Lower lobe of right lung (tissue), 2 donors: Measurements from ENCODE around the gene UPK3B. TPM values are rescaled to one million over a fixed set of nuclear protein-coding genes. Genes with fewer than 3 reads are reported as not detected.
"Not testable (repeated sequence)": the region's sequence is repeated elsewhere in the genome, so short reads cannot be mapped to it uniquely, and the experiment has no call there.

Experiments used
- ATAC-seq, 2 donors: fragments of 200-7000 bp; cut with Tn5 transposase; one replicate each; pipeline ENCODE4 v1.9.1; 2020 to 2022; ENCODE audit warnings: mild to moderate bottlenecking in 2 of 2, moderate library complexity in 2 of 2
- DNase-seq: peaks from one replicate; pipeline ENCODE4 v3.0.0-alpha.2; 2020
- H3K27ac ChIP-seq: fragments of 200-600 bp; one replicate; pipeline ENCODE4 v1.8.0; 2022
- H3K27me3 ChIP-seq: fragments of 200-600 bp; one replicate; pipeline ENCODE4 v1.8.0; 2022; ENCODE audit warnings: low read depth
- H3K36me3 ChIP-seq: fragments of 200-600 bp; one replicate; pipeline ENCODE4 v1.8.0; 2022; ENCODE audit warnings: mild to moderate bottlenecking
- H3K4me1 ChIP-seq: fragments of 200-600 bp; one replicate; pipeline ENCODE4 v1.8.0; 2022
- H3K4me3 ChIP-seq: fragments of 200-600 bp; one replicate; pipeline ENCODE4 v1.8.0; 2022; ENCODE audit warnings: mild to moderate bottlenecking
- H3K9me3 ChIP-seq: fragments of 200-600 bp; one replicate; pipeline ENCODE4 v1.8.0; 2022
- intact Hi-C: fragments of 100-400 bp; cut with DNase I; formaldehyde crosslinking; loops from one replicate; pipeline ENCODE4 v1.11.0; 2022
- long read RNA-seq: library from polyadenylated mRNA; unstranded; transcript quantifications from one replicate; pipeline ENCODE4 v2.0.0, GENCODE V29; 2021
- total RNA-seq: library from RNA; stranded (reverse); fragmentation: NEBNext Ultra II Directional; extraction: Animal tissue kit (Norgen Biotek cat#: 25700); gene quantifications from one replicate; pipeline ENCODE4 v1.2.1, GENCODE V29; 2021
- TF ChIP-seq, protein P1 (sequence below): fragments of 200-600 bp; IDR thresholded peaks from one replicate; pipeline ENCODE4 v1.8.0; 2022; ENCODE audit warnings: antibody characterized with exemption, mild to moderate bottlenecking
- donor health status: DM: no; HTN: yes; CAD: no; lungs with severe emphysema.

UPK3B gene
- 16.6 TPM for total RNA-seq
- long read RNA-seq, transcript UPK3B-203 (5 exons, 1,041 nt), result major isoform, 7 of 15 reads
- long read RNA-seq, partial matches to known transcripts, result 1 of 15 reads
- long read RNA-seq, other reads (novel, unspliced or antisense), result 4 of 15 reads

DNA sequence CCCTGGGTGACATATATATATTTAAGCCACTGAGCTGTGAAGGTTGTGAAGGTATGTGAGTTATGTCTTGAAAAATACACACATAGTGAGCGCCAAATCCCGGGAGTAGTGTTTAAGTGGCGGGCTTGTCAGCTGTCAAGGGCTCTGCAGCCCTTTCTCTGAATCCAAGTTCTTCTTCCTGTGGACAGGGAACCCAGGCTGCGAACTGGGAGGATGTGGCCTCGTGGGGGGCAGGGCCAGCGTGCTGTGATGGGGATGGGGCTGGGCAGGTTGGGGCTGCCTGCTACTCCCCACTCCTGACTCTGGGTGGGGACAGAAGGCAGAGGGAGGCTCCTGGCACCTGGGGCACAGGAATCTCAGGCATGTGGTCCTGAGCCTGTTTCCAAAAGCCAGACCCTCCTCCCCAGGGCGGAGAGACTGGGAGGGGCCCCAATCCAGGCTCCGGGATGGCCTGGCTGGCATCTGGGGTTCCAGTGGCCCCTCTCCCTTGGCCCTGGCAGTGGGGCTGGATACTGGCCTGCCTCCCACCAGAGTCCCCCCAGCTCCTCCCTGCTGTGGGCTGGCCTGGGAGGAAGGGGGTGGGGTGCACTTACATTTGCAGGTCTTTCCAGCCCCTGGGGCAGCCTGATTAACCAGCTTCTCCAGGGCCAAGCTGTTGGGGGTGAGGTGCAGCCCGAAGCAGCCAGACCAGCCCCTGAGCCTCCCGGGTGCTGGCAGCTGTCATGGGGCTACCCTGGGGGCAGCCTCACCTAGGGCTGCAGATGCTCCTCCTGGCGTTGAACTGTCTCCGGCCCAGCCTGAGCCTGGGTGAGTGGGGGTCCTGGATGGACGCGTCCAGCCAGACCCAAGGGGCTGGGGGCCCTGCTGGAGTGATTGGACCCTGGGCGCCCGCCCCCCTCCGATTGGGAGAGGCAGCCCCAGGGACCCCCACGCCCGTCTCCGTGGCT lies at the start of gene UPK3B:
Gene UPK3B (plus strand): TSS at position 622 of the 947 bp plus-strand sequence. CDS start 101 bp downstream, at position 723.
- Histone ChIP-seq H3K27ac (no peak within 1 kb of the TSS), H3K4me1 (peaks cover 6% of the 10 kb centered on the region), H3K27me3 (no peaks in the 10 kb centered on the region), H3K9me3 (no peaks in the 10 kb centered on the region), H3K4me3 (peak within 1 kb of the TSS; percentile 17), H3K36me3 (peaks cover 18% of the 10 kb centered on the region)
- intact Hi-C loops, result no loop called here
- DNase-seq, result peak; percentile 60
- TF ChIP-seq, protein P1, sequence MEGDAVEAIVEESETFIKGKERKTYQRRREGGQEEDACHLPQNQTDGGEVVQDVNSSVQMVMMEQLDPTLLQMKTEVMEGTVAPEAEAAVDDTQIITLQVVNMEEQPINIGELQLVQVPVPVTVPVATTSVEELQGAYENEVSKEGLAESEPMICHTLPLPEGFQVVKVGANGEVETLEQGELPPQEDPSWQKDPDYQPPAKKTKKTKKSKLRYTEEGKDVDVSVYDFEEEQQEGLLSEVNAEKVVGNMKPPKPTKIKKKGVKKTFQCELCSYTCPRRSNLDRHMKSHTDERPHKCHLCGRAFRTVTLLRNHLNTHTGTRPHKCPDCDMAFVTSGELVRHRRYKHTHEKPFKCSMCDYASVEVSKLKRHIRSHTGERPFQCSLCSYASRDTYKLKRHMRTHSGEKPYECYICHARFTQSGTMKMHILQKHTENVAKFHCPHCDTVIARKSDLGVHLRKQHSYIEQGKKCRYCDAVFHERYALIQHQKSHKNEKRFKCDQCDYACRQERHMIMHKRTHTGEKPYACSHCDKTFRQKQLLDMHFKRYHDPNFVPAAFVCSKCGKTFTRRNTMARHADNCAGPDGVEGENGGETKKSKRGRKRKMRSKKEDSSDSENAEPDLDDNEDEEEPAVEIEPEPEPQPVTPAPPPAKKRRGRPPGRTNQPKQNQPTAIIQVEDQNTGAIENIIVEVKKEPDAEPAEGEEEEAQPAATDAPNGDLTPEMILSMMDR, result no peak
- peak; percentile 45 to 63 for ATAC-seq

DNA sequence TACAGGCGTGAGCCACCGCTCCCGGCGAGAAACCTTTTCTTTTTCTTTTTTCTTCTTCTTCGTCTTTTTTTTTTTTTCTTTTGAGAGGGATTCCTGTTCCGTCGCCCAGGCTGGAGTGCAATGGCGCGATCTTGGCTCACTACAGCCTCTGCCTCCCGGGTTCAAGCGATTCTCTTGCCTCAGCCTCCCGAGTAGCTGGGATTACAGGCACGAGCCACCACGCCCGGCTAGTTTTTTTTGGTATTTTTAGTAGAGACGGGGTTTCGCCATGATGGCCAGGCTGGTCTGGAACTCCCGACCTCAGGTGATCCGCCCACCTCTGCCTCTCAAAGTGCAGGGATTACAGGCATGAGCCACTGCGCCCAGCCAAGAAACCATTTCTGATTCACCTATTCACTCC lies 49.6 kb upstream of the UPK3B start:
- H3K36me3 ChIP-seq, H3K4me1 ChIP-seq, H3K27ac ChIP-seq, intact Hi-C loops, H3K4me3 ChIP-seq, ATAC-seq, H3K9me3 ChIP-seq, H3K27me3 ChIP-seq, DNase-seq: not testable (repeated sequence)

DNA sequence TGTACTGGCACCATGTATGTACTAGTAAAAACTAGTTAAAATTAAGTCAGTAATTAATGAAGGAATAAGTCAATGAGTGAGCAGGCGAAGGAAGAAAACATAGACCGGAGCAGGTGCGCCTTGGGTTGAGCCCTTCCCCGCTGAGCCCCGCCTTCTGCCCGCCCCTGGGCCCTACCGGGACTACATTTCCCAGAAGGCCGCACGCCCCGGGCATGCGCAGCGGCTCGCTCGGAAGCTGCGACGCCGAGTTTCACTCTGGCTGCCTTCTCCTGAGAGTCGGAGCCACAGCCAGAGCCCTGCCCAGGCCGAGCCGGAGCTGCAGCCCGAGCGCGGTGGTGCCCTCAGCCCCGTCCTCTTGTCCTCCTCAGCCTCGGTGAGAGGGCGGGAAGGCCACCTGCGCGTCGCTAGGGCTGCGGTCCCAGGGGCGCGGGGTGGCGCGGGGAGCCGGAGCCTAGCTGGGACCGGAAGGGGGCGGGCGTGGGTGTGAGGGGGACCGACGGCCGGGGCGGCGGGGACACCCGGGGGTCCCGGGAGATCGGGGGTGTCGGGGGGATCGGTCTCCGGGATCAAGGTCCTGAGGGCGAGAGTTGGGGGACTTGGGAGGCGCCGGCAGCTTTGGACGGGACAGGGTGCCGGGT lies 48.8 kb upstream of the UPK3B start, which contains the start of gene DTX2:
Gene DTX2 (plus strand): TSS at position 246 of the 638 bp plus-strand sequence. CDS start 18,801 bp downstream, outside the sequence.
- intact Hi-C loops, H3K27ac ChIP-seq, H3K27me3 ChIP-seq, H3K4me1 ChIP-seq, DNase-seq, H3K36me3 ChIP-seq, H3K9me3 ChIP-seq: not testable (repeated sequence)
- peak within 1 kb of the TSS; percentile 47 for H3K4me3 ChIP-seq
- ATAC-seq, result peak; percentile 97 to 98

DNA sequence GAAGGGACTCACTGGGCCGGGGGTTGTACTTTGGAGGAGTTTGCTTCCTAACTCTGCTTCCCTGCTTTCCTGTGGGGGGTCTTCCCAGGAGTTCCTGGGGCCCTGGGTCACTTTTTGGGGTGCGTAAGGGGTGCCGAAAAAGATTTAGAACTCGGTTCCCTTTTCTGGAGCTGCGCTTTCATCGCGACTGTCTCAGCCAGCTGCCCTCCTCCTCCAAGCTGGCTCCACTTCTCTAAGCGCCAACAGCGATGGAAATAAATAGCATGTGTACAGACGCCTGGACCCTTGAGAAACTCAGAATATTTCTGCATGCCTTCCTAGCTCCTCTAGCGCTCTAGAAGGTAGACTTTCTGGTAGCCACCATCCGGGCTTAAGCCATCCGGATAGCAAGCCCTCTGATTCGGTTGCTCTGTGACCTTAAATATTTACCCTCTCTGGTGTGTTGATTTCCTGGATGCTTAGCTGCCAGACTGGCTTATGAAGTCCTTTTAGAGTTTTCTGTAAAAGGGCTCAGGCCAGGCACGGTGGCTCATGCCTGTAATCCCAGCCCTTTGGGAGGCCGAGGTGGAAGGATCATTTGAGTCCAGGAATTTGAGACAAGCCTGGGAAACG lies 48.0 kb upstream of the UPK3B start:
- H3K9me3 ChIP-seq, H3K36me3 ChIP-seq, DNase-seq, H3K4me1 ChIP-seq, H3K27ac ChIP-seq, H3K4me3 ChIP-seq, H3K27me3 ChIP-seq, intact Hi-C loops: not testable (repeated sequence)
- peak; percentile 48 to 57 for ATAC-seq

DNA sequence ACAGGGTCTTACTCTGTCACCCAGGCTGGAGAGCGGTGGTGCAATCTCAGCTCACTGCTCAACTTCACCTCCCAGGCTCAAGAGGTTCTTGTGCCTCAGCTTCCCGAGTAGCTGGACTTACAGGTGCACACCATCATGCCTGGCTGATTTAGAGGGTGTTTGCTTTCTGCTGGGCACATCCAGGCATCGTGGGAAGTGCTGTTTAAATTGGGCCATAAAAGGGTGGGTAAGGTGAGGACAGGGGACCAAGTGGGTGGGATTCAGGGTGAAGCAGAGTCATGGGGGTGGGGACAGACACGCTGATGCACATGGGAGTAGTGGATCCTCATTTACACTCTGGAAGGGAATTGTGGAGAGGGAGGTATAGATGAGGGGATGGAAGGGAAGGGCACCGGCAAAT lies 45.4 kb upstream of the UPK3B start:
- H3K27ac ChIP-seq, ATAC-seq, H3K4me1 ChIP-seq, intact Hi-C loops, H3K4me3 ChIP-seq, H3K27me3 ChIP-seq, H3K36me3 ChIP-seq, H3K9me3 ChIP-seq, DNase-seq: not testable (repeated sequence)

DNA sequence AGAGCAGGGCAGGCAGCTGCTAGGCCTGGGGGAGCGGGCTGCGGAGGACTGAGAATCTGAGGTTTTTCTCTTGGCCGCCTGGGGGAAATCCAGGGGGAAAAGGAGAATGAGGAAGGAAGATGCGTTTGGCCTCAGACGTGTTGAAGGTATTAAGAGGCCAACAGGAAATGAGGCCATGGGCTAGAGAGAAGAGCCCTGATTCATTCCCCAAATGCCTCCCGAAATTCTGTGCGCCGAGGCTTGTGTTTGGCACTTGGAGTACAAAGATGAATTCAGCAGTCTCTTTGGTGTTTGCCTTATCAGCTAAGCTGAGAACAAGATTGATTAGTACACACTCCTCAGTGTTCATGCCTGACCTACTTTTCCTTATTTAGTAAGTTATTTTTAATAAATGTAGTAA lies 44.4 kb upstream of the UPK3B start:
- H3K4me1 ChIP-seq, H3K4me3 ChIP-seq, H3K27ac ChIP-seq, H3K27me3 ChIP-seq, intact Hi-C loops, H3K36me3 ChIP-seq, H3K9me3 ChIP-seq, DNase-seq, ATAC-seq: not testable (repeated sequence)

DNA sequence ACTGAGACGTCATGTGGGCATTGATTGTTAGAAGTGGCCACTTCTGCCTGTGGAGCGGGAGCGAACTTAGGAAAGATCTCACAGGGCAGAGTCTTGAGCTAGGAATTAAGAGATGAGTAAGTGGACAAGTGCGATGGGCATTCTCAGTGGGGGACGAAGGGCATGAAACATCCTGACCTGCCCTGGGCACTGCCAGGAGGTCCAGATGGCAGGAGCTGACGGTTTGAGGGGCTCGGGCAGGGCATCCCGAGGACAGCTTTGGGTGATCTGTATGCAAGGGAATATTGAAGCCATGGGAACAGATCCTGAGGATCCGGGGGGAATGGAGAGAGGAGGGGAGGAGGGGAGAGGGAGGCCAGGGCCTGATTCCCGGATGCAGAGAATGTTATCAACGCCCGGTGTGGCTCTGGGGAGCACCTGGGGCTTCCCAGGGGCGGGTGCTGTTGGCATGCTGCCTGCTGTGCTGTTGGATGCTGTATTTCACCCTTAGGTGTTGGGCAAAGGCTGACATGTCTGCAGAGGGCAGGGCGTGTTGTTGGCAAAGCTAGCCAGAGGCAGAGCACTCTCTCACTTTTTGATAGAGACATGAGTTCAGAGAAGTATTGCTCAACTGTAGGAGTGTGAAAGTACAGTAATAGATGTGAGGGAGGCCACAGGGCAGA lies 42.5 kb upstream of the UPK3B start:
- ATAC-seq (peak; percentile 80 to 86), DNase-seq (peak; percentile 59)
- H3K9me3 ChIP-seq, H3K36me3 ChIP-seq, H3K27me3 ChIP-seq, H3K4me3 ChIP-seq, H3K27ac ChIP-seq, H3K4me1 ChIP-seq, intact Hi-C loops: not testable (repeated sequence)

DNA sequence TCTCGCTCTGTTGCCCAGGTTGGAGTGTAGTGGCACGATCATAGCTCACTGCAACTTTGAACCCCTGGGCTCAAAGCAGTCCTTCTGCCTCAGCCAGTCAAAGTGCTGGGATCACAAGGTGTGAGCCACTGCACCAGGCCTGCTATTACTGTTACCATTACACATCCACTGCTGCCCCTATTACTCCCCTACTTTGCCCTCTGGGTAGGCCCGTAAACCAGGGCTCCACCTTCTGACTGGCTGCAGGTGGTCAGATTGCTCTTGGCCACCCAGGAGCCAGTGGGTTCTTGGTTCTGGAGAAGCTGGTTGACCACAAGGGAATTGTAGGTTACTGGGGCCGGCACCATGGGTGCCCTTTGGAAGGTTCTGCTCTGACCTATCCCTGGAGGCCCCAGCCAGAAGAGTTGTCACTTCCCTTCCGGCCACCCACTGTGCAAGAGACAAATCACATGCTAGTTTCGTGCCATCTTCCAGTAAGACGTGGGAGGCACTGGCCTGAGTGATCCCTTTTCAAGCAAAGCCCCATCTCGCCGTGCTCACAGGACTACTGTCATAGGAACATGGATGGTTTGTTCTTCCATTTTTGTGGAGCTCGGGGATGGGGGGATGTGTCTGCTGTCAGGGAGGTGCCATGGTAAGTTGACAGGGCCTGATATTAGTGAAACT lies 38.7 kb upstream of the UPK3B start:
- H3K36me3 ChIP-seq, DNase-seq, intact Hi-C loops, H3K9me3 ChIP-seq, H3K27ac ChIP-seq, H3K4me1 ChIP-seq, H3K27me3 ChIP-seq, H3K4me3 ChIP-seq: not testable (repeated sequence)
- ATAC-seq, result peak; percentile 63 to 72

DNA sequence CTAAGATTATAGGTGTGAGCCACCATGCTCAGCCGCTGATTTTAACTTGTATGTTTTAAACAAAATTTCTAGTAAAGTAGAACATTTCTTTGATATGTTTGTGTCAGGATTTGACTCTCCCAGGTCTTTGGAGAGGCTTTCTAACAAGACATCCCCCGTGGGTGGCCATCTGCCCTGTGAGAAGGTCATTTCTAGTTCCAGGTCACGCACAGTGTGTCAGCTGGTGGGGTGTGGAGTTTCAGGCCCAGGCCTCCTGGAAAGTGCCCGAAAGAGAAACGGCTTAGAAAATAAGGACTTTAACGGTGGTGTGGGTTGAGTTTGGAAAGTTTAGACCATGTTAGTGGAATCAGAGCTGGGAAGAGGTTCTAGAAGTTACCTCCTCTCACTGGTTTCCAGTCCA lies 37.3 kb upstream of the UPK3B start:
- H3K4me3 ChIP-seq, H3K36me3 ChIP-seq, H3K4me1 ChIP-seq, DNase-seq, H3K9me3 ChIP-seq, ATAC-seq, intact Hi-C loops, H3K27ac ChIP-seq, H3K27me3 ChIP-seq: not testable (repeated sequence)

DNA sequence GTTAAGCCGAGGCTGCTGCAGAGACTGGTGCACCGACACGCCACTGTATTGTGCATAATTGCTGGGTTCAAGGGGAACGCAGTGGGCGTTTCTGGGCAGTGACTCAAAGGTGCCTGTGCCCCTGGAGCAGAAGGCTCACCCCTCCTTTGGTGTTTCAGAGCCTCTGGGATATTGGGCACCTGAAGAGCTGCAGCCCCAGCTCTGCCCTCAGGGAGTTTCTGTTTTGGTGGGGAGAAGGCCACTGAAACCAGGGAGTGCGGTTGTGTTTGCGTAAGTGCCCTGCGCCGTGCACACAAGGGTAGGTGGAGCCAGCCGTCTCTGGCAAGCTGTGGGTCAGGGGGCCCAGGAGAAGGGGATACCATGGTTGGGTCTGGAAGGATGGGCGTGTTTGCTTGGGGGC lies 34.1 kb upstream of the UPK3B start:
- H3K4me3 ChIP-seq, H3K9me3 ChIP-seq, intact Hi-C loops, H3K27me3 ChIP-seq, H3K27ac ChIP-seq, DNase-seq, ATAC-seq, H3K4me1 ChIP-seq: not testable (repeated sequence)
- peaks cover 13% of the 10 kb centered on the region for H3K36me3 ChIP-seq

DNA sequence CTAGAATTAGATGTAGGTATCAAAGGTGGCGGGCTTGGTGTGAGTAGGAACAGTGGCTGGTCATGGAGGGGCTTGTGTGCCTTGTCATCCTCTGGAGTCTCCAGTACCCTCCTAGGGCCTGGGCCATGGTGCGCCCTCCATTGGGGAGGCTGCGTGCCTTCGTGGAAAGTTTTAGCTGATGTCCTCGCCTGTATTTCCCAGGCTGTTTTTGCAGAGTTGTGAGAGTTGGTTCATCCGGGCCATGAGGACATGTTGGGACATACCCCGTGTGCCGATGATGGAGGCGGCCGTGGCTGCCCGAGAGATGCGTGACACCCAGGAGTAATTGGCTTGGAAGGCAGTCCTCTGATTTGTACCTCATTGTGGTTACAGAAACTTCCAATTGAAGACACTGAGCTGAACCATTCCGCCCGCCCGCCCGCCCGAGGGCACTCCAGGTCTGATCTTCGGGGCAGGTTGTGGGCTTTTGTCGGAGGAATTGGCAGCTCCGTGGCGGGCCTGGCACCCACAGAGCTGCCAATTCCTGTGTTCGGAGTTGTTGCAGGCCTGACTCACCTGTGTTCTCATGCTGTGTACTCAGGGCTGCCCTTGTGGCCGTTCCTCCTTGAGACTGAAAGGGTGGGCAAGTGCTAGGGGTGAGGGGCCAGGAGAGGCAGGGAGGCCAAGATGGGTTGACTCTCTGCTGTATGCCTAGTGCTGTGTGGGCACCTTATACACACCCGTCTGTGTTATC lies 33.4 kb upstream of the UPK3B start:
- H3K27ac ChIP-seq, H3K4me1 ChIP-seq, H3K9me3 ChIP-seq, H3K27me3 ChIP-seq, DNase-seq, ATAC-seq, H3K4me3 ChIP-seq, intact Hi-C loops: not testable (repeated sequence)
- H3K36me3 ChIP-seq, result peaks cover 19% of the 10 kb centered on the region
